Measurements from ENCODE around the gene INSIG1. TPM values are rescaled to one million over a fixed set of nuclear protein-coding genes. Genes with fewer than 3 reads are reported as not detected.

The INSIG1 gene
- total RNA-seq, 1 experiment from 2014 or later = 32.3 TPM

- no peak overlapping the region for H3K27ac Mint-ChIP-seq
- H3K4me3 Mint-ChIP-seq = no peak overlapping the region
- ChIA-PET POLR2A (no interaction called here), CTCF (no interaction called here)
- no peaks in the 10 kb centered on the region; the same call in none of the 2 replicates for H3K27me3 Mint-ChIP-seq (ENCODE audit: low read depth)
- TF ChIP-seq ATF1 (CRISPR knock-in tag; IDR thresholded peaks at IDR 0.05) (no peak), CDX4 (CRISPR knock-in tag; IDR thresholded peaks at IDR 0.05; ENCODE audit: borderline replicate concordance) (no peak), SOX15 (CRISPR knock-in tag; IDR thresholded peaks at IDR 0.05) (no peak), NFATC4 (CRISPR knock-in tag; IDR thresholded peaks at IDR 0.05) (no peak), CBFB (CRISPR knock-in tag; IDR thresholded peaks at IDR 0.05; ENCODE audit: low read depth) (no peak), SMAD4 (CRISPR knock-in tag; IDR thresholded peaks at IDR 0.05) (no peak), ZSCAN18 (CRISPR knock-in tag; IDR thresholded peaks at IDR 0.05) (no peak), ZBTB43 (CRISPR knock-in tag; IDR thresholded peaks at IDR 0.05) (no peak), ZNF423 (CRISPR knock-in tag; IDR thresholded peaks at IDR 0.05) (no peak), AR (CRISPR knock-in tag; IDR thresholded peaks at IDR 0.05) (no peak), SMAD3 (CRISPR knock-in tag; IDR thresholded peaks at IDR 0.05; ENCODE audit: borderline replicate concordance) (no peak), ZNF396 (CRISPR knock-in tag; IDR thresholded peaks at IDR 0.05; ENCODE audit: borderline replicate concordance) (no peak), ZNF425 (CRISPR knock-in tag; conservative IDR thresholded peaks at IDR 0.05) (no peak)
- peaks cover 16% of the 10 kb centered on the region for H3K4me1 Mint-ChIP-seq
- no peak for ATAC-seq
- no peak for DNase-seq (ENCODE audit: low spot score)
- no peaks in the 10 kb centered on the region; the same call in 1 of the 2 replicates for H3K36me3 Mint-ChIP-seq
- H3K9me3 Mint-ChIP-seq = peaks cover 7% of the 10 kb centered on the region
Observed at GRCh38 chr7:155291729-155292128, 5.9 kb upstream of the INSIG1 start.

GRCh38 chr7:155292680-155293226, 4.9 kb upstream of the INSIG1 start:
- Mint-ChIP-seq H3K4me1 (peaks cover 18% of the 10 kb centered on the region), H3K9me3 (peaks cover 7% of the 10 kb centered on the region), H3K36me3 (no peaks in the 10 kb centered on the region; the same call in 1 of the 2 replicates), H3K27ac (no peak overlapping the region), H3K4me3 (no peak overlapping the region), H3K27me3 (ENCODE audit: low read depth) (no peaks in the 10 kb centered on the region; the same call in none of the 2 replicates)
- no peak for ATAC-seq
- POLR2A ChIA-PET = no interaction called here
- TF ChIP-seq GTF2I (CRISPR knock-in tag; conservative IDR thresholded peaks at IDR 0.05) = no peak
- CTCF ChIA-PET = no interaction called here
- no peak for DNase-seq (ENCODE audit: low spot score)

Data from WTC11 (cell line).